G401.6 (cell line): ENCODE data around the gene PRM1.

Experiments used
- FAIRE-seq: peaks from 2 replicates; lab custom pipeline; 2012; peaks lifted over from hg19 to GRCh38; lab: Jason Lieb, UNC

Gene PRM1

DNA sequence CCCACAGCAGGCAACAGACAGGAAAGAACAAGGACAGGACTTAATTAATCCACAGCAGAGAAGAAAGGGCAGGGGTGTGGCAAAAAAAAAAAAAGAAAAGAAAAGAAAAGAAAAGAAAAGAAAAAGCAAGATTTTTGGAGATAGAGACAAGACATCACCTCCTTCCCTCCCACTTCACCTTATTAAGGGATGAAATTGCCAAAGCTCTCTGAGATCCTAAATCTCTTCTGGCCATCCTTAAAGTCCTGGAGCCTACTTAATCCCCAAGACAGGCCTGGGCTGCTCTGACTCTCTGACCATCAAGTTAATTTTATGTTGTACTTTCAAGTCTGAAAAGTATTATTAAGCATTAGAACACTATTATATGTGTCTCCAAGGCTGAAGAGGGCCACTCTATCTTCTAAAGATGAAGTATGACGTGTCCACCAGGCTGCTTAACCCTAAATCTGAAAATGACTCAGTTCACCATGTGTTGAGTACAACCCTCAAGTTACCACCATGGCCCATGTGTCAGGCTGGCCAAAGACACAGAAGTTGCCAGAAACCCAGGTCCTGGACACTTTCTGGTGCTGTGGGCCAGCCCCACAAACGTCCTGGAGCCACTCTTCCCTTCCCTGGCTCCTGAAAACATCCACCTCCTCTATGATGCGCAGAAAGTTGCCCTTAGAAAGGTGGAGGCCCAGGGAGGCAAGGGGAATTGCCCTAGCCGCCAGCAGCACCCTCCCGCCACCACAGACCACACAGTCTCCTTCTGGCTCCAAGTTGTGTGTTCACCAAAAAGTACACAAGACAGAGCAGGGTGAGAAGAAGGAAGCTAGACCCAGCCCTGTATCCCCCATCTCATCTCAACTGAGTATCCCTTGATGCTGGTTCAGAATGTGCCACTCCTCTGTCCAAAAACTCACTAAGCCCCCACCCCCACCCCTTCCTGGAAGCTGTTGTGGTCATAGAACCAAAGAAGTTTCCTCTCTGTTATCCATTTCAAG lies 27.8 kb downstream of the PRM1 start:
- FAIRE-seq = no peak

DNA sequence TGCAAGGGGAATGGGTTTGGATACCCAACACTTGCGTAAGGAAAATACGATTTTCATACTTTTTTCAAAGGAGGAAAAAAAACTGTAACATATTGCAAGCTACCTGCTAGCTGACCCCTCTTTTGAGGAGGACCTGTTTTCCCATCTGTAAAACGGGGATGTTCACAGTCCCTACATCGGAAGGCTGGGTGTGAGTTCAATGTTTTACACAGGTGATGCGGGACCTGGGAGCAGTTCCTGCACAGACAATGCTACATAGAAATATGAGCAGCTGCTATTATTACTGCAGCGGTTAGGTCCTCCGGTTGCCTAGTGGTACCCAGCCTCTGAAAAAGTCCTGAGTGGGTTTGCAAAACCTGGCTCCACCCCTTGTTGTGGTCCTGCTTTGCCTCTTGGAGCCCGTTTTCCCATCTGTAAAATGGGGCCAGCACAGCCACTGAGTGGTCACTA lies 28.6 kb downstream of the PRM1 start:
- no peak for FAIRE-seq

DNA sequence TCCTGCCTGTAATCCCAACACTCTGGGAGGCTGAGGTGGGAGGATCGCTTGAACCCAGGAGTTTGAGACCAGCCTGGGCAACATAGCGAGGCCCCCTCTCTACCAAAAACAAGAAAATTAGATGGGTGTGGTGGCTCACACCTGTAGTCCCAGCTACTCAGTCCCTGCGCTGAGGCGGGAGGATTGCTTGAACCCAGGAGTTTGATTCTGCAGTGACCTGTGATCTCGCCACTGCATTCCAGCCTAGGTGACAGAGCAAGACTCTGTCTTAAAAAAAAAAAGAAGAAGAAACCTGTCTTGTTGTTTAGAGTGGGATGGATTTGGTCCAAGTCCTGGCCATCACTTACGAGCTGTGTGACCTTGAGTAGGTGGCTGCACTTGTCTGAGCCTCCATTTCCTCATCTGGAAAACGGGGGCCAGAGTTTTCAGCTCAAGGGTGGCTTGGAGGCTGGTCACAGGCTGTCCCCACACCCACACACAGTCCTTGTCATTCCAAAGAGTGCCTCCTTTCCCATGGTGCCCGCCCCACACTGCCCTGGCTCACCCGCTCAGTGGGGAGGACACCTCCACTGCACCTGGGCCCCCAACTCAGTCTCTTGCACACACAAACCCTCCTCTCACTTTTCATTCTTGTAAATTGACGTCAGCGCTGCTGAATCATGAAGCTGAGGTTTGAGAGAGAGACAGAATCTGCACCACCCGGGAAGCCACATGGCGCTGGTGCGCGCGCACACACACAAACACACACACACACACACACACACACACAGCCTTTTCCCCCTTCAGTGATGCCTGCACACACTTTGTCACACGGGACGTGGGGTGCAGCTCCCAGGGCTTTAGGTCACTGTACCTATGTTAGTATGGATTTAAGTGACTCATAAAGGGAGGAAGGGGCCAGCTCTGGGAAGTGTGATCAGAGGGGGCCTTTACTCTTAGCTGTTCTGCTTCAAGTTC lies 29.3 kb downstream of the PRM1 start:
- FAIRE-seq = no peak

DNA sequence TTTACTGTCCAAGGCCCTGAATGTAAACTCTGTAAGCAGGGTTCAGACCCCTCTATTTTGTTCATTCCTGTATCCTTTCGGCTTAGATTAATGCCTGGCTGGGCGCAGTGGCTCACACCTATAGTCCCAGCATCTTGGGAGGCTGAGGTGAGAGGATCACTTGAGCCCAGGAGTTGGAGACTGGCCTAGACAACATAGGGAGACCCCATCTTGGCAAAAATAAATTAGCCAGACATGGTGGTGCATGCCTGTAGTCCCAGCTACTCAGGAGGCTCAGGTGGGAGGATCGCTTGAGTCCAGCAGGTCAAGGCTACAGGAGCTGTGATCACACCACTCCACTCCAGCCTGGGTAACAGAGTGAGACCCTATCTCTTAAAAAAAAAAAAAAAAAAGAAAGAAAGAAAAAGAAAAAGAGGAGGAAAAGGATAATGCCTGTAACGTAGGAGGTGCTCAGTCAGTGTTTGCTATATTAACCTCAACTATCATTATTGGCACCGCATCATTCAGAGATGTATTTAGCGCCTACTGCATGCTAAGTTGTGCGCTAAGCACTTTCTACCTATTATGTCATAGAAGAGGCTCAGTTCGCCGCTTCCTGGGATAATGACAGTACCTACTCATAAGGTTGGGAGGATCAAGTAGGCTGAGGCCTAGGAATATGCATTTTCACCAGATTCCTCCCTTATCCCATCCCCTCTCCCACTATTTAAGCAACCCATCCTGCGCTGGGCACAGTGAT lies 30.2 kb downstream of the PRM1 start:
- FAIRE-seq = no peak

DNA sequence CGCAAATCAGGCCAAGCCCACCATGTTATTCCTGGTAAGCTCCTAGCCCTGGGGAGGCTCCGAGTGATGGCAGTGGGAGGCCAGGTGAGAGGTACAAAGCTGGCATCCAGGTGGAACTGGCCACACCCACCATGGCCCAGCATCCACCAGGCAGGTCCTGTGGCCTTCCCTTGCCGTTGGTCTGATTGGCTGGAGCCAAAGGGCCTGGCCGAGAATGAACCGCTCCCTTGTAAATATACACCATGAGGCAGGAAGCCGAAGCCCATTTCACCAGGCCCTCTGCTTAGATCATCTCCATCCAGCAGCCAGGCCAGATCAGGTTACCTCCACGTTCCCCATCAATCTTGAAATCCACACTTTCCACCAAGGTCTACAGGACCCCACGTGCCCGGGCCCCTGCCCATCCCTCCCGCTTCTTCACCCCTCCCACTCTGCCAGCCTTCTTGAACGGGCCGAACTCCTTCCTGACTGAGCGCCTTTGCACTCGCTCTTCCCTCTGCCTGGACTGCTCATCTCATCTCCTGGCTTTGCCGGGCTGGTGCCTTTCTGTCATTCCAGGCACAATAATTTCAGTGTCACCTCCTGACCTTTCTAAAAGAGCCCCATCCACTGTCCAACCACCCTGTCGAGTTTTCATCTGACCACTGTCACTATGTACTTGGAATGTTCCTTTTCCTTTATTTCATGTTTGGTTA lies 30.9 kb downstream of the PRM1 start:
- FAIRE-seq = no peak

DNA sequence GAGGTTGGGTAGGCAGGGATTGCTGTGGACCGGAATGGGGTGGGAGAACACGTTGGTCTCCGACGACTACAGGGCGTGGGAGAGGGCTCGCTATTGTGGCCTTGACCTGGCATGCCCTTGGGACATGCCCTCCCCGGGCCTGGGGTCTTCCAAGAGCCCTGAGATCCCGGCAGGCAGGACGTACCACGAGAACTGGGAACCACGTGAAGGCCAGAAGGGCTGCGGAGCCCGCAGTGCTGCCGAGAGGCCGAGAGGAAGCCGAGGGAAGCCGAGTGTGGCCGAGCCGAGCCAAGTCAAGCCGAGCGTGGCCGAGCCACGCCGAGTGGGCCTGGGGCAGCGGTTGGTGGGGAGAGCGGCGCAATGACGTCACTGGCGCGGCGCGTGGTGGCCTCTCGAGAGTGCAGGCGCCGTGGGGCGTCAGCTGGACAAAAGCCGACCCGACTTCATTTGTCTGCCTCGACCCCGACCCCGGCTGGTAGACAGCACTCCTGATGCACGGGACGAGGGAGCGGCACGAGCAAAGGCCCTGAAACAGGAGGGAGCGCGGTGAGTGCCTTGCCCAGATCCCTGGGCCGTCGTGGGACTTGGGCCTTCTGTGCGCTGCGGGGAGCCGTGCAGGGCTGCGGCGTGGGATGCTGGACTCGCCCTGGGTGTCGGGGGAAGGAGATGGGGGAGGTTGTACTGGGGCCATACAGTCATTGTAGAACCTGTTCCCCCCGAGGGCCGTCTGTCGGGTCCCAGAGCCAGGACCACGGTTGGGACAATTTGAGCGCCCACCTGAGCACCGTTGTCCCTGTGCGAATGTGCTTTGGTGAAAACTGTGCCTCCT lies 31.7 kb downstream of the PRM1 start:
- FAIRE-seq = no peak

DNA sequence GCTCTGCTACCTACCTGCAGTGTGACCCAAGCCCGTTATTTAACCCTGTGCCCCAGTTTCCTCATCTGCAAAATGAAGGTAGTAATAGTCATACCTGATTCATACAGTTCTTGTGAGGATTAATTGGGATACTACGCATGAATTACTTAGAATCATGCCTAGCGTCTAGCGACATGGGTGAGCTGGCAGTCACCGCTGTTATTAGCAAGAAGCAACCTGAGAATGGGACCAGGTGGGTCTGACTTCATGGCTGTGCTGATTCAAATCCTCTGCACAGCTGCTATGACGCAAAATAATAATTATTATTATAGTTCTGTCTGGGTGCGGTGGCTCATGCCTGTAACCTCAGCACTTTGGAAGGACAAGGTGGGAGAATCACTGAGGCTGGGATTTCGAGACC lies 33.0 kb downstream of the PRM1 start:
- no peak for FAIRE-seq

DNA sequence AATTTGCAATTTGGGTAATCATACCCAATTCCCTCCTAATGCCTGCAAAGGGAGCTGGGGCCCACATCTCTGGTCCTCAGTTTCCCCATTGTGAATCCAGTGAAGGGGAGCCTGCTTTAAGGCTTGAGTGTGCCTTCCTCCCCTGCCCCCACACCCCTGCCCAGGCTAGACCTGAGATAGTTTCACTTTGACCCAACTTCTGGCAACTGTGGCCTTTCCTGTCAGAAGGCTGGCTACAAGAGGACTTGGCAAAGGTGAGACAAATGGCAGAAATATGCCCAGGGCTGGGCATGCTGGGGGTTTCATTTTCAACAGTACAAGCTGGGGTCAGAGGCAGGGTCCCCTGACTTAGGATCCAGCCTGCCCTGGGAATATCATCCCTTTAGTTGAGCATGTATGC lies 35.1 kb downstream of the PRM1 start:
- FAIRE-seq = no peak

DNA sequence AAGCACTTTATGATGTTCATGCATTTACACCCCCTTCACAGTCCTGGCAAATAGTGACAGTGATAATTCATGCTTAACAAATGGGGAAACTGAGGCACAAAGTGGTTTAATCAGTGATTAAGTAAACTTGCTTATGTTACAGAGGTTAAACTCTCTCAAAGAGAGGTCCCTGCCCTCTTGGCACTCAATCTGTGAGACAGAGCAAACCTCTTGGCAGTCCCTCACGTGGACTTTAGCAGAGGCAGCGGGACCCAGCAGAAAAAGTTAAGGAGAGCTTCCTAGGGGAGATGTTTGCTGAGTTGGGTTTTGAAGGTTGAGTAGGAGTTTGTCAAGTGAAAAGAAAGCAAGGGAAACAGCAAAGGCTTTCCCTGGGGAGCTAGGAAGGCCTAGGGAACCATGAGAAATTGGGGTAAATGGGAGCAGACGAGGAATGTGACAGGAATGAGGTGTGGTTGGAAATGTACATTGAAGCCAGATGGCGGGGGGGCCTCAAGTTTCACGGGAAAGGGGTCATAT lies 35.9 kb downstream of the PRM1 start:
- no peak for FAIRE-seq

DNA sequence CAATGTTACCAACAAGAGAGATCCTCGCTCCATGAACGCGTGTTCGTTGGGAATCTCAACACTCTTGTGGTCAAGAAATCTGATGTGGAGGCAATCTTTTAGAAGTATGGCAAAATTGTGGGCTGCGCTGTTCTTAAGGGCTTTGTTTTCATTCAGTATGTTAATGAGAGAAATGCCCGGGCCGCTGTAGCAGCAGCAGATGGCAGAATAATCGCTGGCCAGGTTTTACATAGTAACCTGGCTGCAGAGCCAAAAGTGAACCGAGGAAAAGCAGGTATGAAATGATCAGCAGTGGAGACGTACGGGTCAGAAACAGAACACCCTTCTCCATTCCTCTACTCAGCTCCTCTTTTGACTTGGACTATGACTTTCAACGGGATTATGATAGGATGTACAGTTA lies 38.5 kb downstream of the PRM1 start:
- no peak for FAIRE-seq

DNA sequence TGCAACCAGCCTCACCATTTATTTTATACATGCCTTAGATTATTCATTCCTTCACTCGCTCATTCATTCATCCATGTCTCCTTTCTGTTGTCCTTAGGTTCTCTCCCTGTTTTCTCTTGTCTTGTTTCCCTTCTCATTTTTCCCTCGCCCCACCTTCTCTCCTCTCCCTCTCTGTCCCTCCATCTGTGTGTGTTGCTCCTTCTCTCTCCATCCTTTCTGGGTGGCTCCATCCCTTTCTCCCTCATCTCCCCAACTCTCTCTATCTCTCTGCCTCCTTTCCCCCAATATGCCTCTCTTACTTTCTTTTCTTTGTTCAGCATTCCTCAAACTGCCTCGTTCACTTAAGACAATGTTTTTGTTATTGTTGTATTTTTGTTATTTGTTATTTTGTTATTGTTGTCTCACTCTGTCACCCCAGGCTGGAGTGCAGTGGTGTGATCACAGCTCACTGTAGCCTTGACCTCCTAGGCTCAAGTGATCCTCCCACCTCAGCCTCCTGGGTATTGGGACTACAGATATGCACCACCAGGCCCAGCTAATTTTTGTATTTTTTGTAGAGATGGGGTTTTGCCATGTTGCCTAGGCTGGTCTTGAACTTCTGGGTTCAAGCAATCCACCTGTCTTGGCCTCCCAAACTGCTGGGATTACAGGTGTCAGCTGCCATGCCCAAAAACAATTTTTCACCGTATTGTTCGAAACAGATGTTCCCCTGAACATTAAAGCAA lies 39.5 kb downstream of the PRM1 start:
- FAIRE-seq = no peak

DNA sequence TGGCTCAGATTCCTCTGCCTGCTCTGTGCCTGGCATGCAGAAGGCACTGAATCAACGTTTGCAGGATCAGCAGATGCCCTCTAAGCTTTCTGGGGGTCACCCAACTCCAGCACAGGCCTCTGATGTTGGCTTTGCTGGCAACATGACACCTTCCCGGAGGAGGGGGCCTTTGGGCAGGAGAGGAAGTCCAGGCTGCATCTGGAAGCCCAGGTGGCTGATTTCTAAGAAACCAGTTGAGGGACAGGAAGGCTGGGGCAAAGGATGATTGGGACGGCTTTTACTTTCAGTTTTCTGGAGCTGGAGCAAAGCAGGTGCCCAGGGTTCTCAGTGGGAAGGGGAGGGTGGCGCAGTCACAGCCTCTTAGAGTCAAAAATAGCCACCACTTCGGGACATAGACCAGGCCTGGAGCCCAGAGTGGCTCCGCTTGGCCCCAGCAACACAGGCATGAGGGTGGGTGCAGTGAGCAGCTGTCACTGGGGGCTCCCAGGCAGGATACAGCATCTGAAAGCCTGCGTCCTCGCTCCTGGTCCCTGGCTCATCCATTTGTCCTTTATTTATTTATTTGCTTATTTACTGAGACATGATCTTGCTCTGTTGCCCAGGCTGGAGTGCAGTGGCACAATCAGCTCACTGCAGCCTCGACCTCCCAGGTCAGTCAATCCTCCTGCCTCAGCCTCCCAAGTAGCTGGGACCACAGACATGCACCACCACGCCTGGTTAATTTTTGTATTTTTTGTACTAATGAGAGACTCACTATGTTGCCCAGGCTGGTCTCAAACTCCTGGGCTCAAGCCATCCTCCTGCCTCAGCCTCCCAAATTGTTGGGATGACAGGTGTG lies 40.3 kb downstream of the PRM1 start:
- FAIRE-seq = no peak

DNA sequence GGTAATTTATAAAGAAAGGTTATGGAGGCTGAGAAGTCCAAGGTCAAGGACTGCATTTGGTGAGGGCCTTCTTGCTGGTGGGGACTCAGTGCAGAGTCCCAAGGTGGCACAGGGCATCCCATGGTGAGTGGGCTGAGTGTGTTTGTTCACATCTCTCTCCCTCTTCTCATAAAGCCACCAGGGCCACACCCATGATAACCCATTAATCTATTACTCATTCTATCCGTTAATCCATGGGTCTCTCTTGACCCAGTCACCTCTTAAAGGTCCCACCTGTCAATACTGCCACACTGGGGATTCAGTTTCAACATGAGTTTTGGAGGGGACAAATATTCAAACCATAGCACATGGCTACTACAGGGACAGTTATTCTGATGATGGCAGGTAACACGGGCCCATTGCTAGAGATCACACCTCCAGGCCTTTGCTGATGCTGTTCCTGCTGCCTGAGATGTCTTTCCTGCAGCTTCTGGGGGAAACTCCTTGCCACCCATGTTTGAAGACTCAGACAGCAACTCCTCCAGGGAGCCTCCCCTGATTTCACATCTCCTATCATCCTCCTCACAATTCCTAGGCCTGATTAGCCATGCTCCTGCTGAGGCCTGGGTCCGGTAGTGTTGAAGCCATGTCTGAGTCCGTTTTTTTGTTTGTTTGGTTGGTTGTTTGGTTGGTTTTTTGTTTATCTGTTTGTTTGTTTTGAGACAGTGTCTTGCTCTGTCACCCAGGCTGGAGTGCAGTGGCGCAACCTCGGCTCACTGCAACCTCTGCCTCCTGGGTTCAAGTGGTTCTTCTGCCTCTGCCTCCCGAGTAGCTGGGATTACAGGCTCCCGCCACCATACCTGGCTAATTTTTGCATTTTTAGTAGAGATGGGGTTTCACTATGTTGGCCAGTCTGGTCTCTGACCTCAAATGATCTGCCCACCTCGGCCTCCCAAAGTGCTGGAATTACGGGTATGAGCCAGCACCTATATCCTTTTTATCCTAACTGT lies 41.2 kb downstream of the PRM1 start:
- no peak for FAIRE-seq

DNA sequence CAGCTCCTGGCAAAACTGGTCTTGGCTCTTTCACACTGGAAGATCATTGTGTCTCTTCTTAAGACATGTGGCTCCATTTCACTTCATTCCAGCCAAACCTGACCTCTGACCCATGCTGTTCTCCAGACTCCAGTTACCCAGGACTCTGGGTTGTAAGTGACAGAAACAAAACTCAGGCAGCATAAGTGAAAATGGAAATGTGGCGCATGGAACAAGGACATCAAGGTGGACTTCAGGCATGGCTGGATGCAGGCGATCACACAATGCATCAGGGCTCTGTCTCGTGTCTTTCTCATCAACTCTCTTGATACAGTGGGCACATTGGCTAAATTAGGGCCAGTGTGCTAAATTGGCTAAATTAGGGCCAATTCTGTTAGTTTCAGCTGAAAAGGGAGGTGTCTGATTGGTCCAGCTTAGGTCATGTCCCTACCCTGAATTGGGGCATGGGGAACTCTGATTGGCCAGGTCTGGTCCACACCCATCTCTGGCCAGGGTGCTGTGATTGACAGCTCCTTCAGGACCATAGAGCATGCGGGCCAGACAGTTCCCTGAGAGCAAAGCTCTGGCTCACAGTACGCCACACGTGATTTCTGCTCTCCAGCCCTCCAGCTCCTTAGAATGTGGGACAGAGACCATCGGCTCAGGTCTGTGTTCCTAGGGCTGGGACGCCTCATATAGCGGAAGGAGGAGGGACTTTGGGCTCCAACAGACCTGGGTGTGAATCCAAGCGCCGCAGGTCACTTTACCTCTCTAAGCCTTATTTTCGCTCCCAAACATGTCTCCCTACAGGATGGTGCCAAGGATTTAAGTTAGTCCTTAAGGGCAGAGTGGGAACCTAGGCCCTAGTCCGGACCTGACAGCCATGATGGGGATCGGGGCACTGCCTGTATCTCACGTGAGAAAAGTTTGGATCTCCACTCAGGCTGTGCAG lies 42.6 kb downstream of the PRM1 start:
- no peak for FAIRE-seq

DNA sequence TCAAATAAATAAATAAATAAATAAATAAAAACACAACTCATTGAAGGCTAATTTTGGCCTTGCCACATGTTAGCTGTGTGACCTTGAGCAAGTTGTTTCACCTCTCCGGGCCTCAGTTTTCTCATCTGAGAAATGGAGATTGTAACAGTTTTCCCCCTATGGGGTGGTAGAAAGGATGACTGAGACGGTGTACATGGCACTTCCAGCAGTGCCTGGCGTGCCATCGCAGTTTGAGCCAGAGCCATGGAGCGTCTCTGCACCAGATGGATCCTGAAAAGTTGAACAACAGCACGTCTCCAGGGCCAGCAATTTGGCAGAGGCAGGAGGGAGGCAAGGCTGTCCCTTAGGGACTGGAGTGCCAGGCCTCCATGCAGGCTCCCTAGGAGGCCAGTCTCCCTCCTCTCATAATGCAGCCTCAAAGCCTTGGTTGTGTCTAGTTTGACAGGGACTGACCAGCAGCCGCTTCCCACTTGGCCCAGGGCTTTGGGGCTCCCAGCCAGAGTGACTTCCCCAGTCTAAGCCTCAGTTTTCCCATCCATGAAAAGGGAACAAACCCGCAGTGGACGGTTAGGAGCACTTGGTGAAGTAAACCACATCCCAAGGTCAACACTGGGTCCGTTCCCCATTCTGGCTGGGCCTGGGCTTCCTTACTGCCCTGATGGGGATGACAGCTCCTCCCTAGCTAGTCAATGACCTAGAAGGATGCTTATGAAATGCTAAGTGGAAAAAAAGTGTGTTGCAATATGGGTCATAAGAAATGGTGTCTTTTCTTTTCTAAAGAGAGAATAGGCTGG lies 44.5 kb downstream of the PRM1 start:
- FAIRE-seq = no peak

DNA sequence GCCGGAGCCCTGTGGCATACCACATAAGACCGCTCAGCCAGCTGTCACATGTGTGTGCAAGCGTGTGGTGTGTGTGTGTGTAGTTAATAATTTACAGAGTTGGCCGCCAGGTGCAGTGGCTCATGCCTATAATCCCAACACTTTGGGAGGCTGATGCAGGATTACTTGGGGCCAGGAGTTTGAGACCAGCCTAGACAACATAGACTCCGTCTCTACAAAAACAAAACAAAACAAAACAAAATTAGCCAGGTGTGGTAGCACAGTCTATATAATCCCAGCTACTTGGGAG lies 45.5 kb downstream of the PRM1 start:
- no peak for FAIRE-seq
